ENCODE results near the gene BNIP5. TPM values are rescaled to one million over a fixed set of nuclear protein-coding genes. Genes with fewer than 3 reads are reported as not detected.

BNIP5 gene
- total and polyA plus RNA-seq, 2 of the 13 experiments (the other 11 are each of a cell fraction or from before 2014, with no cell fraction given): not detected

- TF ChIP-seq EP300 (IDR thresholded peaks at IDR 0.05; ENCODE audit: low read depth in 2 of 2, low read length in 2 of 2) (no peak), EP300 (CRISPR knock-in tag; IDR thresholded peaks at IDR 0.05; ENCODE audit: borderline replicate concordance) (no peak), CHD4 (IDR thresholded peaks at IDR 0.05; ENCODE audit: borderline replicate concordance, low read length) (no peak), NR3C1 (CRISPR knock-in tag; IDR thresholded peaks at IDR 0.05) (no peak), ZNF768 (CRISPR knock-in tag; IDR thresholded peaks at IDR 0.05) (no peak), ZNF670 (CRISPR knock-in tag; IDR thresholded peaks at IDR 0.05; ENCODE audit: borderline replicate concordance) (no peak), IRF1 (CRISPR knock-in tag; IDR thresholded peaks at IDR 0.05; ENCODE audit: low read depth) (no peak)
Measured at GRCh38 chr6:36373368-36374019, 36.8 kb upstream of the BNIP5 start (continued).

- FAIRE-seq (no peak), DNase-seq (ENCODE audit: low spot score) (no peak), ATAC-seq (no peak)
- Histone ChIP-seq H3K9ac (ENCODE audit: insufficient read depth, low read depth, low read length) (no peak overlapping the region), H3K79me2 (ENCODE audit: insufficient read depth, low read length) (no peaks in the 10 kb centered on the region), H3K4me2 (ENCODE audit: low read depth, low read length) (no peak overlapping the region), H3K9me3 (ENCODE audit: low read length) (no peaks in the 10 kb centered on the region), H3K4me3 (replicated peaks in 1 of 3; ENCODE audit: insufficient read depth in 1 of 3, low read depth in 2 of 3, low read length in 3 of 3) (no peak overlapping the region), H4K20me1 (ENCODE audit: insufficient read depth, low read length) (no peaks in the 10 kb centered on the region), H3K4me1 (ENCODE audit: insufficient read depth, low read length) (no peaks in the 10 kb centered on the region), H3K36me3 (replicated peaks in 1 of 2; ENCODE audit: control insufficient read depth in 1 of 2, insufficient read depth in 2 of 2, low read length in 2 of 2) (no peaks in the 10 kb centered on the region), H2AFZ (ENCODE audit: low read length) (no peak overlapping the region), H3K27me3 (ENCODE audit: control insufficient read depth in 1 of 2, insufficient read depth in 2 of 2, low read length in 2 of 2) (peaks cover 5 to 41% of the 10 kb centered on the region in 2 experiments), H3K27ac (ENCODE audit: extremely low read length, insufficient read depth, low read length) (no peak overlapping the region)
- TF ChIP-seq ZNF629 (CRISPR knock-in tag; conservative IDR thresholded peaks at IDR 0.05) (no peak), CERS6 (CRISPR knock-in tag; IDR thresholded peaks at IDR 0.05) (no peak), ZNF121 (CRISPR knock-in tag; IDR thresholded peaks at IDR 0.05) (no peak), SIN3A (IDR thresholded peaks at IDR 0.05; ENCODE audit: borderline replicate concordance, low read depth, low read length) (no peak)
- intact Hi-C loops (cut with micrococcal nuclease; ENCODE audit: unreplicated experiment) (no loop called here), in situ Hi-C loops (cut with HindIII; ENCODE audit: extremely low pct_ligation_motif_present, low pct_unique_long_range_greater_than_20kb) (no loop called here)
- ChIA-PET CTCF (ENCODE audit: low intra/inter-chr PET ratio, low total read pairs) (no interaction called here), POLR2A (no interaction called here)
- no TSS peak for BruUV-seq (replicated peaks)
- WGBS (ENCODE audit: low lambda C conversion rate): 20% methylated on average over 6 of the region's 6 CpGs
Measured at GRCh38 chr6:36372088-36372487, 35.4 kb upstream of the BNIP5 start.

All from HepG2 (cell line).